NB4 (cell line): ENCODE measurements around the gene KAZN.

ENCODE experiments used
- POLR2A ChIP-seq: IDR thresholded peaks from 2 replicates; pipeline ENCODE4 v1.6.1; 2011; ENCODE audit warnings: mild to moderate bottlenecking; ENCODE audit not compliant: insufficient read length; ENCODE audit errors: extremely low read depth
- TF ChIP-seq, protein P1 (sequence below): IDR thresholded peaks from one replicate; pipeline ENCODE4 v1.5.1; 2012; ENCODE audit warnings: low read depth, low read length
- TF ChIP-seq, protein P2 (sequence below): IDR thresholded peaks from 2 replicates; pipeline ENCODE4 v1.6.1; 2011; ENCODE audit warnings: low read depth, low read length

GRCh38 chr1:14733779-14734140 lies 135.3 kb downstream of the KAZN start:
- TF ChIP-seq POLR2A: no peak
- TF ChIP-seq, protein P1, sequence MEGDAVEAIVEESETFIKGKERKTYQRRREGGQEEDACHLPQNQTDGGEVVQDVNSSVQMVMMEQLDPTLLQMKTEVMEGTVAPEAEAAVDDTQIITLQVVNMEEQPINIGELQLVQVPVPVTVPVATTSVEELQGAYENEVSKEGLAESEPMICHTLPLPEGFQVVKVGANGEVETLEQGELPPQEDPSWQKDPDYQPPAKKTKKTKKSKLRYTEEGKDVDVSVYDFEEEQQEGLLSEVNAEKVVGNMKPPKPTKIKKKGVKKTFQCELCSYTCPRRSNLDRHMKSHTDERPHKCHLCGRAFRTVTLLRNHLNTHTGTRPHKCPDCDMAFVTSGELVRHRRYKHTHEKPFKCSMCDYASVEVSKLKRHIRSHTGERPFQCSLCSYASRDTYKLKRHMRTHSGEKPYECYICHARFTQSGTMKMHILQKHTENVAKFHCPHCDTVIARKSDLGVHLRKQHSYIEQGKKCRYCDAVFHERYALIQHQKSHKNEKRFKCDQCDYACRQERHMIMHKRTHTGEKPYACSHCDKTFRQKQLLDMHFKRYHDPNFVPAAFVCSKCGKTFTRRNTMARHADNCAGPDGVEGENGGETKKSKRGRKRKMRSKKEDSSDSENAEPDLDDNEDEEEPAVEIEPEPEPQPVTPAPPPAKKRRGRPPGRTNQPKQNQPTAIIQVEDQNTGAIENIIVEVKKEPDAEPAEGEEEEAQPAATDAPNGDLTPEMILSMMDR: no peak
- TF ChIP-seq, protein P2, sequence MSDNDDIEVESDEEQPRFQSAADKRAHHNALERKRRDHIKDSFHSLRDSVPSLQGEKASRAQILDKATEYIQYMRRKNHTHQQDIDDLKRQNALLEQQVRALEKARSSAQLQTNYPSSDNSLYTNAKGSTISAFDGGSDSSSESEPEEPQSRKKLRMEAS: no peak
